K562 (cell line): Measurements from ENCODE around the gene HAPLN3. TPM values are rescaled to one million over a fixed set of nuclear protein-coding genes. Genes with fewer than 3 reads are reported as not detected.

ENCODE experiments used
- ATAC-seq: fragments of 200-7000 bp; cut with Tn5 transposase; 3 replicates; pipeline ENCODE4 v1.9.1; 2020; ENCODE audit warnings: moderate library complexity
- BruUV-seq: library from RNA; stranded (reverse); fragments of 400-500 nt; replicated peaks from 2 replicates; lab custom pipeline; 2021; lab: Mats Ljungman, UMichigan
- CTCF ChIA-PET: fragments of 300-600 bp; formaldehyde crosslinking; extraction: SDS; loops from one replicate; lab custom pipeline; 2021; ENCODE audit warnings: low intra/inter-chr PET ratio; lab: Yijun Ruan, JAX
- POLR2A ChIA-PET: fragments of 300-600, 350-650 bp; sonication (Branson Sonifier 250); formaldehyde crosslinking; extraction: SDS; loops from one replicate; lab custom pipeline; 2021; ENCODE audit warnings: antibody characterized with exemption, inconsistent platforms; lab: Yijun Ruan, JAX
- DNase-seq, 4 experiments: peaks; one replicate each; pipeline versions ENCODE4 v3.0.0 to v3.0.0-alpha.2; 2011 to 2018; ENCODE audit warnings: low spot score in 3 of 4, mixed read lengths in 3 of 4; ENCODE audit errors: extremely low read depth in 1 of 4
- FAIRE-seq: peaks from 2 replicates; lab custom pipeline; 2011; peaks lifted over from hg19 to GRCh38; lab: Jason Lieb, UNC
- H2AFZ ChIP-seq: 2 replicates; pipeline ENCODE4 v1.6.0; 2011; ENCODE audit warnings: low read depth, low read length, control low read depth, inconsistent platforms
- H3K27ac ChIP-seq: fragments of 200-600 bp; 3 replicates; pipeline ENCODE4 v1.8.0; 2011; ENCODE audit warnings: low read depth, mild to moderate bottlenecking, control low read depth, inconsistent platforms, low read length, moderate library complexity, mixed read lengths; ENCODE audit errors: extremely low read depth
- H3K27me3 ChIP-seq, 2 experiments: fragments of 300-600 bp in 1 of 2; 2 replicates in 1 of 2; 3 replicates in 1 of 2; pipeline versions ENCODE4 v1.6.0 to v1.8.0; 2011; ENCODE audit warnings: inconsistent platforms in 2 of 2, low read length in 2 of 2, mild to moderate bottlenecking in 1 of 2, mixed read lengths in 1 of 2, moderate library complexity in 1 of 2; ENCODE audit not compliant: control insufficient read depth in 2 of 2, insufficient read depth in 2 of 2
- H3K36me3 ChIP-seq: fragments of 300-600 bp; 3 replicates; pipeline ENCODE4 v1.8.0; 2011; ENCODE audit warnings: mild to moderate bottlenecking, low read length, inconsistent platforms; ENCODE audit not compliant: control insufficient read depth, insufficient read depth
- H3K4me1 ChIP-seq, 2 experiments: fragments of 200-600 bp in 1 of 2; replicated peaks in 1 of 2; 2 replicates in 1 of 2; 3 replicates in 1 of 2; pipeline versions ENCODE4 v1.5.1 to v1.8.0; 2011; ENCODE audit warnings: inconsistent platforms in 2 of 2, low read length in 2 of 2, mild to moderate bottlenecking in 1 of 2, mixed read lengths in 1 of 2, moderate library complexity in 1 of 2; ENCODE audit not compliant: control insufficient read depth in 2 of 2, insufficient read depth in 2 of 2
- H3K4me2 ChIP-seq: 2 replicates; pipeline ENCODE4 v1.6.1; 2011; ENCODE audit warnings: low read length, control low read depth, inconsistent platforms, mixed read lengths; ENCODE audit not compliant: insufficient read depth
- H3K4me3 ChIP-seq: fragments of 200-600 bp; sonication (generic), shearing (Covaris generic); 2 replicates; pipeline ENCODE4 v1.5.1; 2016; ENCODE audit warnings: control low read depth, inconsistent platforms
- H3K79me2 ChIP-seq: fragments of 200-600 bp; 3 replicates; pipeline ENCODE4 v1.8.0; 2011; ENCODE audit warnings: low read length, inconsistent platforms; ENCODE audit not compliant: control insufficient read depth, insufficient read depth
- H3K9ac ChIP-seq, 2 experiments: 2 replicates each; pipeline versions ENCODE4 v1.6.0 to v1.6.1; 2011; ENCODE audit warnings: low read depth in 2 of 2, low read length in 2 of 2, control low read depth in 1 of 2, inconsistent platforms in 1 of 2, mild to moderate bottlenecking in 1 of 2, mixed read lengths in 1 of 2; ENCODE audit not compliant: insufficient read depth in 1 of 2
- H3K9me1 ChIP-seq: one replicate; pipeline ENCODE4 v1.6.0; 2011; ENCODE audit warnings: inconsistent platforms, mild to moderate bottlenecking, low read length, moderate library complexity; ENCODE audit not compliant: control insufficient read depth, insufficient read depth
- H3K9me3 ChIP-seq: replicated peaks from 2 replicates; pipeline ENCODE4 v1.5.1; 2011; ENCODE audit warnings: low read depth, low read length, inconsistent platforms; ENCODE audit not compliant: control insufficient read depth, insufficient read depth
- H4K20me1 ChIP-seq: replicated peaks from 2 replicates; pipeline ENCODE4 v1.6.1; 2011; ENCODE audit warnings: low read length, inconsistent platforms, mixed read lengths; ENCODE audit not compliant: control insufficient read depth, insufficient read depth
- CREB5 ChIP-seq: fragments of 250-450 bp; sonication (Bioruptor Pico); IDR thresholded peaks from 2 replicates; pipeline ENCODE4 v1.5.0; 2020; ENCODE audit warnings: mild to moderate bottlenecking
- FOXK2 ChIP-seq, 2 experiments: fragments of 450-650 bp; IDR thresholded peaks in 1 of 2; conservative IDR thresholded peaks in 1 of 2; 2 replicates each; pipeline ENCODE4 v1.6.1; 2016; ENCODE audit warnings: low read depth in 2 of 2, mild to moderate bottlenecking in 1 of 2
- POLR3G ChIP-seq: IDR thresholded peaks from 2 replicates; pipeline ENCODE4 v1.6.1; 2011; ENCODE audit not compliant: insufficient read length, insufficient replicate concordance; ENCODE audit errors: extremely low read depth
- TCFL5 ChIP-seq: fragments of 250-450 bp; sonication (Bioruptor Pico); conservative IDR thresholded peaks from 2 replicates; pipeline ENCODE4 v1.6.1; 2021; ENCODE audit warnings: mild to moderate bottlenecking, moderate library complexity, matching md5 sums
- ZBTB2 ChIP-seq: fragments of 450-650 bp; IDR thresholded peaks from 2 replicates; pipeline ENCODE4 v1.6.1; 2016; ENCODE audit warnings: antibody characterized with exemption
- ZBTB8A ChIP-seq: fragments of 450-650 bp; IDR thresholded peaks from 2 replicates; pipeline ENCODE4 v1.6.1; 2018; ENCODE audit warnings: mild to moderate bottlenecking, moderate library complexity; ENCODE audit not compliant: partially characterized antibody
- ZFX ChIP-seq: sonication (generic); formaldehyde crosslinking; IDR thresholded peaks from 2 replicates; pipeline ENCODE4 v1.8.0; 2022; ENCODE audit warnings: mild to moderate bottlenecking, missing genetic modification reagents, moderate library complexity
- ZNF449 ChIP-seq: fragments of 250-450 bp; sonication (Bioruptor Pico); IDR thresholded peaks from 2 replicates; pipeline ENCODE4 v1.8.0; 2022; ENCODE audit warnings: moderate library complexity, mild to moderate bottlenecking, inconsistent platforms
- ZSCAN32 ChIP-seq: fragments of 450-650 bp; formaldehyde crosslinking; IDR thresholded peaks from 2 replicates; pipeline ENCODE4 v1.4.0; 2020; ENCODE audit warnings: mild to moderate bottlenecking, moderate library complexity
- WGBS: fragments of 100-300 bp; shearing (Covaris generic); methylation state at CpG from one replicate; pipeline ENCODE4 v1.1.6; 2016; ENCODE audit warnings: low coverage, mixed read lengths; ENCODE audit not compliant: insufficient coverage; ENCODE audit errors: missing lambda C conversion rate; 5-methylcytosine and 5-hydroxymethylcytosine counted together
- in situ Hi-C: fragments of 300-500 bp; cut with MboI; formaldehyde crosslinking; loops from 4 replicates; pipeline ENCODE4 v1.15.0; 2018; ENCODE audit warnings: inconsistent platforms, mixed read lengths
- intact Hi-C: fragments of 100-400 bp; cut with micrococcal nuclease; formaldehyde crosslinking; loops from 2 replicates; pipeline ENCODE4 v1.14.2; 2022
- polyA plus RNA-seq, 8 experiments: library from polyadenylated mRNA; depleted of rRNA in 4 of 8; stranded (reverse) in 5 of 8; unstranded in 3 of 8; fragments of >200 nt; fragmentation: Nextera tagmentation in 2 of 8; fragmentation: Illumina TruSeq in 1 of 8; extraction: Ambion mirVana in 2 of 8; extraction: Trizol in 1 of 8; gene quantifications; 2 replicates each; pipeline versions ENCODE4 v1.2.1 to v1.2.3, GENCODE V29; 2011 to 2014; ENCODE audit warnings: inconsistent platforms in 1 of 8, missing spikeins in 1 of 8
- total RNA-seq, 7 experiments: library from RNA; depleted of rRNA in 6 of 7; stranded (reverse); fragments of >200 nt in 6 of 7; fragmentation: Illumina TruSeq in 2 of 7; extraction: Trizol in 2 of 7; gene quantifications; 2 replicates each; pipeline versions ENCODE4 v1.2.1 to v1.2.3, GENCODE V29; 2011 to 2021; ENCODE audit warnings: low replicate concordance in 1 of 7
- TF ChIP-seq, protein P1 (sequence below): sonication (generic); formaldehyde crosslinking; IDR thresholded peaks from 2 replicates; pipeline ENCODE4 v1.8.0; 2022; ENCODE audit warnings: mild to moderate bottlenecking, missing genetic modification reagents, borderline replicate concordance
- TF ChIP-seq, protein P2 (sequence below): fragments of 250-450 bp; sonication (Bioruptor Pico); IDR thresholded peaks from 2 replicates; pipeline ENCODE4 v1.4.0; 2020; ENCODE audit warnings: mild to moderate bottlenecking, moderate library complexity

Gene HAPLN3
- total and polyA plus RNA-seq, 9 of the 15 experiments (the other 6 are each of a cell fraction or from before 2014, with no cell fraction given) = 0.04 to 2.4 (median 0.65) TPM

DNA sequence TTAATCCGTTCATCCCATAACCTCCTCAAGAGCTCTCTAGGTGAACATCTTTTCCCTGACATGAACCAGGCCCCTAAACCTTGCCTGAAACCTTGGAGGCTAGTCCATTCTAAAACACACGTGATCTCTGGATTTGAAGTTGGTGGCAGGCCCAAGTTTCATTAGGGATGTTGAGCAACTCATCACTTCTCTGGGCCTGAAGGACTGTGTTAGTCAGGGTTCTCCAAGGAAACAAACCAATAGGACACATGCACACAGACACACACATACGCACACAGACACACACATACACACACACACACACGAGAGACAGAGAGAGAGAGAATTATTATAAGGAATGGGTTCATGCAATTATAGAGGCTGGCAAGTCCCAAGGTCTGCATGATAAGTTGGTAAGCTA is 60.2 kb downstream of the HAPLN3 start:
- Histone ChIP-seq H3K9me3 (no peaks in the 10 kb centered on the region), H3K27ac (no peak overlapping the region), H3K9ac (no peak overlapping the region), H3K79me2 (no peaks in the 10 kb centered on the region), H3K4me1 (peaks cover 0 to 13% of the 10 kb centered on the region in 2 experiments; a peak in 3 of 5 replicates), H3K4me2 (no peak overlapping the region), H3K36me3 (no peaks in the 10 kb centered on the region), H3K27me3 (peaks cover 9 to 39% of the 10 kb centered on the region in 2 experiments; a peak in 4 of 5 replicates), H3K9me1 (no peaks in the 10 kb centered on the region), H3K4me3 (no peak overlapping the region), H4K20me1 (no peaks in the 10 kb centered on the region; the same call in 1 of the 2 replicates), H2AFZ (no peak overlapping the region)
- WGBS = 4% methylated on average over 4 of the region's 4 CpGs
- FAIRE-seq (no peak), DNase-seq (no peak), ATAC-seq (no peak)
- POLR2A ChIA-PET = interaction anchor here (0.5 kb wide), 1 partner anchor 39 kb away, joined by 3 read pairs; no protein-coding TSS in a partner anchor
- BruUV-seq = no TSS peak
- in situ Hi-C loops (no loop called here), intact Hi-C loops (loop anchor here (5.0 kb wide), 1 partner anchor 37 kb away; no protein-coding TSS in a partner anchor)
- CTCF ChIA-PET = interaction anchor here (0.5 to 1.4 kb wide), 3 partner anchors 178 to 233 kb away, joined by 3 to 12 read pairs (median 3); no protein-coding TSS in a partner anchor
- TF ChIP-seq, protein P1, sequence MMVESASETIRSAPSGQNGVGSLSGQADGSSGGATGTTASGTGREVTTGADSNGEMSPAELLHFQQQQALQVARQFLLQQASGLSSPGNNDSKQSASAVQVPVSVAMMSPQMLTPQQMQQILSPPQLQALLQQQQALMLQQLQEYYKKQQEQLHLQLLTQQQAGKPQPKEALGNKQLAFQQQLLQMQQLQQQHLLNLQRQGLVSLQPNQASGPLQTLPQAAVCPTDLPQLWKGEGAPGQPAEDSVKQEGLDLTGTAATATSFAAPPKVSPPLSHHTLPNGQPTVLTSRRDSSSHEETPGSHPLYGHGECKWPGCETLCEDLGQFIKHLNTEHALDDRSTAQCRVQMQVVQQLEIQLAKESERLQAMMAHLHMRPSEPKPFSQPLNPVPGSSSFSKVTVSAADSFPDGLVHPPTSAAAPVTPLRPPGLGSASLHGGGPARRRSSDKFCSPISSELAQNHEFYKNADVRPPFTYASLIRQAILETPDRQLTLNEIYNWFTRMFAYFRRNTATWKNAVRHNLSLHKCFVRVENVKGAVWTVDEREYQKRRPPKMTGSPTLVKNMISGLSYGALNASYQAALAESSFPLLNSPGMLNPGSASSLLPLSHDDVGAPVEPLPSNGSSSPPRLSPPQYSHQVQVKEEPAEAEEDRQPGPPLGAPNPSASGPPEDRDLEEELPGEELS (CRISPR knock-in tag) = no peak
- TF ChIP-seq POLR3G (no peak), ZNF449 (CRISPR knock-in tag) (no peak), FOXK2 (conservative IDR thresholded peaks at IDR 0.05 in 1 of 2, IDR thresholded peaks at IDR 0.05 in 1 of 2; ENCODE audit: low read depth in 2 of 2) (no peak), TCFL5 (CRISPR knock-in tag) (no peak), CREB5 (CRISPR knock-in tag) (no peak), ZBTB2 (no peak), ZBTB8A (no peak), ZFX (no peak), ZSCAN32 (no peak)
- TF ChIP-seq, protein P2, sequence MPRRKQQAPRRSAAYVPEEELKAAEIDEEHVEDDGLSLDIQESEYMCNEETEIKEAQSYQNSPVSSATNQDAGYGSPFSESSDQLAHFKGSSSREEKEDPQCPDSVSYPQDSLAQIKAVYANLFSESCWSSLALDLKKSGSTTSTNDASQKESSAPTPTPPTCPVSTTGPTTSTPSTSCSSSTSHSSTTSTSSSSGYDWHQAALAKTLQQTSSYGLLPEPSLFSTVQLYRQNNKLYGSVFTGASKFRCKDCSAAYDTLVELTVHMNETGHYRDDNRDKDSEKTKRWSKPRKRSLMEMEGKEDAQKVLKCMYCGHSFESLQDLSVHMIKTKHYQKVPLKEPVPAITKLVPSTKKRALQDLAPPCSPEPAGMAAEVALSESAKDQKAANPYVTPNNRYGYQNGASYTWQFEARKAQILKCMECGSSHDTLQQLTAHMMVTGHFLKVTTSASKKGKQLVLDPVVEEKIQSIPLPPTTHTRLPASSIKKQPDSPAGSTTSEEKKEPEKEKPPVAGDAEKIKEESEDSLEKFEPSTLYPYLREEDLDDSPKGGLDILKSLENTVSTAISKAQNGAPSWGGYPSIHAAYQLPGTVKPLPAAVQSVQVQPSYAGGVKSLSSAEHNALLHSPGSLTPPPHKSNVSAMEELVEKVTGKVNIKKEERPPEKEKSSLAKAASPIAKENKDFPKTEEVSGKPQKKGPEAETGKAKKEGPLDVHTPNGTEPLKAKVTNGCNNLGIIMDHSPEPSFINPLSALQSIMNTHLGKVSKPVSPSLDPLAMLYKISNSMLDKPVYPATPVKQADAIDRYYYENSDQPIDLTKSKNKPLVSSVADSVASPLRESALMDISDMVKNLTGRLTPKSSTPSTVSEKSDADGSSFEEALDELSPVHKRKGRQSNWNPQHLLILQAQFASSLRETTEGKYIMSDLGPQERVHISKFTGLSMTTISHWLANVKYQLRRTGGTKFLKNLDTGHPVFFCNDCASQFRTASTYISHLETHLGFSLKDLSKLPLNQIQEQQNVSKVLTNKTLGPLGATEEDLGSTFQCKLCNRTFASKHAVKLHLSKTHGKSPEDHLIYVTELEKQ (CRISPR knock-in tag) = no peak
